HG03342 (cell line): ENCODE results near the gene TLR10.
"Not testable (repeated sequence)": the region's sequence is repeated elsewhere in the genome, so short reads cannot be mapped to it uniquely, and the experiment has no call there.

Experiments used
- ATAC-seq: cut with Tn5 transposase; IDR thresholded peaks from one replicate; pipeline ENCODE4 v1.9.1; 2021; ENCODE audit warnings: mild to moderate bottlenecking, moderate library complexity; ENCODE audit not compliant: unreplicated experiment

Gene TLR10

DNA sequence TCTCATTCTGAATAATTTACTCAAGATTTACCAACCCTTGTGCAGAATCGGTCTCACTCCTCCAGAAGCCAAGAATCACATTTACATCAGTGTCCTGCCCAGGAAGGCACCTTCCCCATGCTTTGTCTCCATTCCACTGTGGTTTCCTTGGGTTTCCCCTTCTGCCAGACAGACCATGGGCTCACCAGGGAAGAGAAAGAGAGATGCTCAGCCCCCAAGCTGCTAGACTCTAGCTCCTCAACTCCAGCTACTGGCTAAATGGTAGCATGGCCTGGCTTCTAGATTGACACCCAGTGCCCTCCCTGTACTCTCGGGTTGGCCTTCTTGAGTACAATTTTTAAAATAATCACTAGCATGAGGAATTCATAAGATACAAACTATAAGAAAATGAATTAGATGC lies 12.9 kb downstream of the TLR10 start:
- ATAC-seq = no peak

DNA sequence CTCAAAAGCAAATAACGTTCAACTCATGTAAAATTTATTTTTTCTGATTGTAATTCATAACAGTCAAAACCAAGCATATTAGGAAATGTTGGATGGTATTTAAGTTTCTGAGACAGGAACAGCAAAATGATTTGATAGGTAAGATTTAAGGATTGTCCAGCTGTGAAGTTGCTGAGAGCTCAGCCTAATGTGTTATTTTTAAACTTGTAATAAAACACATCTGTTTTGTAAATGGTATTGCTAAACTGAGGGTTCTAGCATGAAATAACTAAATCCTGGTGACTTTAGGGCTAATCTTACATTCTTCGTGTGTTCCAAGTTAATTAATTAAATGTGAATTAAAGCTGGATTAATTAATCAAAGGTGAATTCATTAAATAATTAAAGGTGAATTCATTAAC lies 13.3 kb downstream of the TLR10 start:
- no peak for ATAC-seq

DNA sequence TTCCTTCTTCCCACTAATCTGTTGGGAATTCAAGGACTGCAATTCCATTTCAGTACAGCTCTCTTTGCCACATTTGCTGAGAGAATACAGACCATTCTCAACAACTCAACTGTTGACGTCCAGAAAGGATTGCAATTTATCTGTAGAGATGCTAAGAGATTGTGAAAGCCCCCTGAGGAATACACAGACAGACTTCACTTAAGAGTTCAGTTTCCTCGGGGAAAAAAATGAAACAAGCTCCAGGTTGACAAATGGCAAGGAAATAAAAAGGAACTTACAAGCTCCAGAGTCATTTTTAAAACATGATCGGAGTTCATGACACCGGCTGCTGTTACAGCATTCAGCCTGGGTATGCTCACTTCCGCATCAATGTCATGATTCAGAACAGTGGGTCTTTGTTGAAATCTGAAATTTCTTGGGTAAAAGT lies 13.8 kb downstream of the TLR10 start:
- ATAC-seq = no peak

DNA sequence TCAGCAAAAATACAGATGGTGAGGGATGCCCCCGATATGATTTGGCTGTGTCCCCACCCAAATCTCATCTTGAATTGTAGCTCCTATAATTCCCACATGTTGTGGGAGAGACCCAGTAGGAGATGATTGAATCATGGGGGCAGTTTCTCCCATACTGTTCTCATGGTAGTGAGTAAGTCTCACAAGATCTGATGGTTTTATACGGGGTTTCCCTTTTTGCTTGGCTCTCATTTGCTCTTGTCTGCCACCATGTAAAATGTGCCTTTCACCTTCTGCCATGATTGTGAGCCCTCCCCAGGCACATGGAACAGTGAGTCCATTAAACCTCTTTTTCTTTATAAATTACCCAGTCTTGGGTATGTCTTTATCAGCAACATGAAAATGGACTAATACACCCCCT lies 15.8 kb downstream of the TLR10 start:
- ATAC-seq = not testable (repeated sequence)

DNA sequence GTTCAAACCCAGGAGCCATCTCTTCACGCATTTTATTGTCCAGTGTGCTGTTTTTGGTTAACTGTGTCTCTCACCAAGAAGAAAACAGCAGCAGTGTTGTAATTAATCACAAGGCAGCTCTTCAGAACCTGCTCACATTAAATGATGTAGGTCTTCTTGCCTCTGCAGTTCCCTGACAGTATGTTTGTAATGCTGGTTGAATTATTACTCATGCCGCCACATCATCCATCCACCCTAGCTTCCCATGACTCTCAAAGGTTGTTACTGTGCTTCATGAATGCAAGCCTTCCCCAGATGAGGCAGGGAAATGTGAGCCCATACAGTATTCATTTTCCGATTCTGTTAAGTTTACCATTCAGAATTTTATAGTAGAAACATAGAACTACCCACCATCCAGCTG lies 17.4 kb downstream of the TLR10 start:
- no peak for ATAC-seq

DNA sequence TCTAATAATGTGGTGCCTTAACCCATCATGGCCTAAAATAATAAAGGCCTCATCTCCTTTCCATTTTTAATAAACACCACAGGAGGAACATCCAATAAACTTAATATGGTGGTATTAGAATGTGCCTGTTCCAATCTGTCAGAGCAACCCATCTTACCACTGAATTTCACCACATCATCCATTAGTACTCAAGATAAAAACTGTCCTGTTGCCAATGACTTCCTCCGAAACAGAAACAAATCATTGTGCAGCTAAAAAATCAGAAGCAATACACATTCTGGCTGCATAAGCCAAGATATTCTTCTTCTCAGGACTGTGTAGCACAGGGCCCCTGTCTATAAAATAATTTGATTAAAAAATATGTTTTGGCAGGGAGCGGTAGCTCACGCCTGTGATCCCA lies 18.5 kb downstream of the TLR10 start:
- ATAC-seq = no peak

DNA sequence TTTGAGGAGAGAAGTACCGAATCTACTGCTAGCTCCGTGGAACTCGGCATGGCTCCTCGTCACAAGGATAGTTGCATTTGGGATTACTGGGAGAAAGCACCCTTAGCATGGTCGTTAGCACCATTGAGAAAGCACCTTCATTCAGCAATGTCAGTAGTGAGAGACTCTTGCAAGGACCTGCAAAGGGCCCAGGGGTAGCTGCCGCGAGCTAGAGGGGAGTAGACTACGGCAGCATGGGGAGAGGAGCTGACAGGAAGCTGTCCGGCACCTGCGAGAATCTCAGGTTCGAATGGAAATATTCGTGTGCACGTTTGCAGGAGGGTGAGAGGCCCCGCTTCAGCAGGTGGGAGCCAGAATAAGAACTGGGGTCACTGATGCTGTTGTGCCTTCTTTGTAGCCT lies 20.2 kb downstream of the TLR10 start:
- no peak for ATAC-seq

DNA sequence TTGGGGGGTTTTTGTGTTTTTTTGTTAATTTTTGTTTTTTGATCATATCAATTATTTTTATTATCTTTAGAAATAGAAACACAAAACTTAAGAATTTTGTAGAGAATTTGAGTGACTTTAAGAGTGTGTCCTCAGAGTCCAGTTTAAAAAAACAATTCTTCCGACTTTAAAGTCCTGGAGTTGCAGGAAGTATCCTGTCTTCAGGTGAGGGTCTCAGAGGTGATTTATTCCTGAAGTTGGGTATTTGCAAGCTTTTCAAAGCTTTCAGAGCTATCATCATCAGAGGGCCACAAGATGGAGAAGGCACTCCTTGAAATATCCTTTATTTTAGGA lies 23.0 kb downstream of the TLR10 start:
- no peak for ATAC-seq

DNA sequence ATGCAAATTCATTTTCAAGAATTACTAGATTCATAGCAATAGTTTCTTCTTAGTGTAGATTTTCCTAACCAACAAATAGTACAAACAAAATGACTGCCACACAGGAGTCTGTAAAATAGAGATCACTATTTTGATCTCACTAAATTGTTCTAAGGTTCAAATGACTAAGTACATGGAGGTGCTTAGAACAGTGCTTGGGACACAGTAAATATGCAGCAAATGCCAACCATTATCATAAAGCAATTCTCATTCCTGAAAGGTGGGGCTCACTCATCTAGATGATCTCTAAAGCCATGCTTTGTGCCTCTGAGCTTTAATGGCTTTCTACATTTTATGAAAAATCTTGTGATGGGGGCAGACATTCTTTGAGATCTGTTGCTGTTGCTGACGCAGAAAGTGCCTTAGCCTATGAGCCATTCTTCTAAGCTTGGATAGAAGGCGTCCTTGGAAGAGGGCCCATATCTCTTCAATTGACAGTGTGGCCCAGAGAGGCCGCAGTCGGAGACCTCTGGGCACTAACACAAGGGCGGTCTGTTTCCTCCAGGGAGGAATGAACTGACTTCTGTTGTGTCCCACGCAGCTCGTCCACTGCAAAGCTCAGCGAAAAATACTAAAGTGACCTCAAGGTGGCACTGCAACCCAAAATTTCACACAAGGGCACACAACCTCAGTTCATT lies 23.5 kb downstream of the TLR10 start:
- ATAC-seq = no peak

DNA sequence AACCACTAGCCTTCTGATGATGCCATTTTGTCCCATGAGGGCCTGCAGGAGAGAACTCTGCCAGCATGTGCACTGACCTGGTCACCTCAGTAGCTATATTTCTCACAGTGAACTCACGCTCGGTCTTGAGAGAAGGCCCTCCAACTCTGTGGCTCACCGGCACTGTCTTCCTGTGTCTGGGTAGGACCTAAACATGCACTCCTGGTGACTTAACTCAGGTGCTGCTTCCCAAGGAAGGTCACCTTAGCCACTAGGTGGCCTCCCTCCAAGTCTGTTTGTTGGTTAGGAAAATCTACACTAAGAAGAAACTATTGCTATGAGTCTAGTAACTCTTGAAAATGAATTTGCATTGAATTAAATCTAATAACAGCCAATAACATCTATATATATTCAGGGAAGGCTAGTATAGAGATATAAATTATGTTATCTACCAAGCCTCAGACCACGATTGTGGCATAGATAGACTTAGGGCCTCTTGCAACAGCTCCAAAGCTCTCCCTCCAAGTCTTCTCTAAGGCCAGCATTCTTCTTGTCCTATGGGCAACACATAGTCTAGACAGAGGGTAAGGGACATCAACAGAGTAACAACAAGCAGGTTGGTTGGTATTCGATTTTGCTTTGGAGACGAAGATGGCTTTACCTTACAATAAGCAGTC lies 24.7 kb downstream of the TLR10 start:
- ATAC-seq = no peak

DNA sequence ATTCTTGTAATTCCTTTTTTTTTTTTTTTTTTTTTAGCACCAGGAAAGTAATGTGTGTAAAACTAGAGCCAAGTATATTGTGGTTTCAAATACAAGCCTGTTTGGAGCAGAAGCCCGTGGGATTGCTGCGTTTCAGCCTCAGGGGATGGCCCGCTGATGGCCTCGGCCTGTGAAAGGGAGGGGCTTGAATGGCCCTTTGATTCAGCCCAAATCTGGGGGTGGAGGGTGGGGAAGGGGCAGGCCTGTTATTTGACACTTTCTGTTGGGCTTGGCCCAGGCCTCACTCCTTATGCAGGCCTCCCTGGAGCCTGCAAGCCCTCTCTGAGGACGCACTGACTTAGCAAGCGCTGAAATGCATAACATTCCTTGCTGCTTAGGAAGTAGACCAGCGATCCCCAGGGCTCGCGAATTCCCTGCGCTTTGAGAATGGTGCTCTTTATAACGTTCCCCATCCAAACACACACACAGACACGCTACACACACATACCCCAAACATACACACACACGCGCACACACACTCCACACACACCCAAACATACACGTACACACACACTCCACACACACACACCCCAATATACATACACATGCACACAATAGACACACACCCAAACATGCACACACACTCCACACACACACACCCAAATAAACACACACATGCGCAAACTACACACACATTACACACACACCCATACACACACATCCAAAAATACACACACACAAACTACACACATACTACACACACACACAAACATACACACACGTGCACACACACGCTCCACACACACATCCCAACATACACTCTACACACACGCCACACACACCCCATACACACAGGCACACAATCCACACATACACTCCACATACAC lies 29.6 kb downstream of the TLR10 start:
- no peak for ATAC-seq

DNA sequence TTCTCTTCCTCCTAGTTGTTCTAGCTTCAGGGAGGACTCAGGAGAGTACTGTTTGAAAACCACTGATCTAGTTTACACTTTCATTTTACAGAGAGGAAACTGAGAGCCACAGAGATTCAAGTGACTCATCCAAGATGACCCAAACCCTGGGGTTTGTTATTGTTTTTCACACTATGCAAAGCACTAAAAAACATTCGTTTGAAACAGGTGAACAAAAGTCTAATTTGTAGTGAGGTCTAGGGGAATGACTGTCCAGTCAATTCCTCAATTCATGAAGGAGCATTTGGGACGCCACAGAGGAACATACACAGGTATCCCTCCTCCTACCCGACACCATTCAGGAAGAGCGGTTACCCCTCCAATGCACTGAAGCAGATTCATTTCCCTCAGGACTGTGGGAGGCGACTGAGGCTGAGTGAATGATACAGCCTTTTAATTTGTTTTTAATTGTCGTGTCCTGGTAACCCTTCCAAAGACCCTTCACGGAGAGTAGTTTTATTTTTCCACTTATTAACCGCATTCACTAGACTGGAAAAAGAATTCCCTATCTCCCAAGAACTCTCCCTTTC lies 30.3 kb downstream of the TLR10 start:
- peak; percentile 98 for ATAC-seq

DNA sequence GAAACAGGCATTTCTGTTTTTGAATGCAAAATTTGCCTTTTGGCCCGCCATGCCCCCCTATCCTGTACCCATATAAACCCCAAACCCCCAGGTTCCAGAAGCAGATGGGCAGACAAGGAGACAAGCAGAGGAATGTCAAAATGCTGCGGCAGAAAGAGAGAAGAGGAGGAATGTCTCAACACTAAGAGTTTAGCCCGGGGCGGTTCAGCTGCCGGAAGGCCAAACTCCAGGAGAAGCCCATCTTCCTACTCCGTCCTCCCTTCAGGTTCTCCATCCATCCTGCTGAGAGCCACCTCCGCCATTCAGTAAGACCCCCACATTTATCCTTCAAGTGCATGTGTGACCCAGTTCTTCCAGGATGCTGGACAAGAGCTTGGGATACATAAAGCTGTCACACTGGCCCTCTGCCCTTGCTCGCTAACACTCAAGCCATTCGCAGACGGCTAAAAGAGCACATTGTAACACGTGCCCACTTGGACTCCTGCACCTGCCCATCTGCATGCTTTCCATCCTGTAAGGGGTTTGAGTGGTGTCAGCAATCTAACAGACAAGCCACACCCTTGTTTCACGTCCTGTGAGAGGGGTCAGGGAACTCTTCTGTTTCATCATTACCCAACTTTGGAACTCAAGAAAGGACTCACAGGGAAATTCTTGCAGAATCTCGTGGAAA lies 31.3 kb downstream of the TLR10 start:
- no peak for ATAC-seq

DNA sequence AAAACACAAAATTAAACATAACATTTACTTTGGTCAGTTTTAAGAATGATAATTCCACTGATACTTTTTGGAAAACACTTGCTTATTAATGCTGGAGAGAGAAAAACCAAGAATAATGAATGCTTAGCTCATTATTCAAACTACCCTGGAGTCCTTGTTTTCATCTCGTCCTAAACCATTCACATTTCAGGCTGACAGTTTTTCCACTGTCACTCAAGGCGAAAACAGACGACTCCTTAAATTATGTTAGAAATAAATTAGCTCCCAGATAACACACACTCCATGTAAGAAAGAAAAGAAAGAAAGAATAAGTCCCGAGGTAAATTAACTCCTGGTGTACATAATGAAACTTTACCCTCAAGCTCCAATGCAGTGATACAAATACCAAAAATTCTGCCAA lies 33.5 kb downstream of the TLR10 start:
- no peak for ATAC-seq

DNA sequence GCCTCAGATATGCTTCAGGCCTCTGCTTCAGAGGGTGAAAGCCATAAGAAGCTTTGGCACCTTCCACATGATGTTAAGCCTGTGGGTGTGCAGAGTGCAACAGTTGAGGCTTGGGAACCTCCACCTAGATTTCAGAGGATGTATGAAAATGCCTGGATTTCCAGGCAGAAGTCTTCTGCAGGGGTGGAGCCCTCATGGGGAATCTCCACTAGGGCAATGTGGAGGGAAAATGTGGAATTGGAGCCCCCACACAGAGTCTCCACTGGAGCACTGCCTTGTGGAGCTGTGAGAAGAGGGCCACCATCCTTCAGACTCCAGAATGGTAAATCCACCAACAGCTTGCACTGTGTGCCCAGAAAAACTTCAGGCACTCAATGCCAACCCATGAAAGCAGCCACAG lies 35.2 kb downstream of the TLR10 start:
- no peak for ATAC-seq

DNA sequence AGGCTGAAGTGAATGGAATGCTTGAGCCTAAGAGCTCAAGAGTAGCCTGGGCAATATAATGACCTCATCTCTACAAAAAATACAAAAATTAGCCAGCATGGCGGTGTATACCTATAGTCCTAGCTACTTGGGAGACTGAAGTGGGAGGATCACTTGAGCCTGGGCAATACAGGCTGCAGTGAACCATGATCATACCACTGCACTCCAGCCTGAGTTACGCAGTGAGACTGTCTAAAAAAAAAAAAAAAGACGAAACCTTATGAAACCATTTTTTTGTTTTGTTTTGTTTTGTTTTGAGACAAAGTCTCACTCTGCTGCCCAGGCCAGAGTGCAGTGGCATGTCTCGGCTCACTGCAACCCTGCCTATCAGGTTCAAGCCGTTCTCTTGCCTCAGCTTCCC lies 36.9 kb downstream of the TLR10 start:
- ATAC-seq = no peak

DNA sequence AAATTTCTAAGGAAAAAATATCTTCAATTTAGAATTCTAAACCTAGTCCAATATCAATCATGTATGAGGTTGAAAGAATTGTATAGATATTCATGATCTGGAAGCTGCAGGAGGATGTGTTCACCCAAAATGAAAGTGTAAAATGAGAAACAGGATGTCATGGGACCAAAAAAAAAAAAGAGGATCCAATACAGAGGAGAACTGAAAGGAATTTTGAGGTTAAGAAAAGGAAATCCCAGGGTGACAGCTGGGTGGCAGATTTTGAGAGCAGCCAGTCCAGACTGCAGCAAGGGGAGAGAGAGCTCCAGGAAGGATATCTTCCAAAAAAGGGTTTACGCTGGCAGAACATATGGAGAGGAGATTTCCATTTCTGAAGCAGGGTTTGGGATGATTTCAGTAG lies 38.9 kb downstream of the TLR10 start:
- ATAC-seq = no peak

DNA sequence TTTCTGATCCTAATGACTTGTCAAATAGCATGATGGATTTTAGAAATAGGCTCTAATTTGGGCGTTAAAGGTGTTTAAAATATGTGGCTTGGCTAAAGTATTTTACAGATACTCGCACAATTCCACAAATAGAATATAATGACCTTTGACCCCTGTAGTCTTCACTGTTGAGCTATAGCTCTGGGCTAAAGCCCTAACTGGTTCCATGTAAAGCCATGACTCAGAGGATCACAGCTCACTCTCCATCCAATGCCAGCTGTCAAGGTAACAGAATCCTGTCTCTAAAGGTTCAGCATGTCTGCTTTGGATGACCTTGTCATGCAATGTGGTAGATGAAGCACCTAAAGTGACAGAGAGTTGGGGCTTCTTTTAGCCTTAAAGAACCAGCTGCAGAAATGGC lies 42.5 kb downstream of the TLR10 start:
- no peak for ATAC-seq

DNA sequence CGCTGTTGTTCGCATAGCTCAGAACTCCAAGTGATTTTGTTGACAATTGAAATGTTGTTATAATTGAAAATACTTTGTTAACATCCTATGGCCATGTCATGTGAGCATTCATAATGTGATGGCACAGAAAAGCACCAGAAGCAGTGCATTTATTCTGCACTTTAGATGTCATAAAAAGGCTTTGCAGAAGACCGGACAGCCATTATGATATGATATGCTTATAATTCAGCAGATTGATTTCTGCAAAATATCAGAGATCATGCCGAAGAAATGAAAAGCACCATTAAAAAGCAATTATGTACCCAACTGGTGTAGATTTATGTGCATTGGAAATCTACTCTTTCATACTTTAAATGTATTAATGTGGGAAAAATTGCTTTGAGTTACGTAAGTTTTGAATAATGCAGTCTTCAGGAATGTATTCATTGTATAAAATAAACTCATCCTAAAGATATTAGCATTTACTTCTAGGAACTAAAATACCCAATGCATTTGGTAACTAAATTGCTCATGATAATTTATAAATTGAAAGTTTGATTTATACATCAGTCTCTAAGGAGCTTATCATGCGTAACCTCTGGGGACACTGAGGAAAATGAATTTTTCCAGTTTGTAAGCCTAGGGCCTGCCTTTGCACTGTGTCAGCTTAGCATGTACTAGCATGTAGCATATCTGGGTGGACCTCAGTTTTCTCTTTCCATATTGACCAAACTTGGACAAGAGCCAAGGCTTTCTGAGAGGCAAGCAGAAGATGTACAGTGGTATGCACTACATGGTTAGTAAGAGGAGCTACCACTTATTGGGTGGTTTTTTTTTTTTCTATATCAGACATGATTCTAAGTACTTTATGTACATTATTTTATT lies 43.6 kb downstream of the TLR10 start:
- no peak for ATAC-seq

DNA sequence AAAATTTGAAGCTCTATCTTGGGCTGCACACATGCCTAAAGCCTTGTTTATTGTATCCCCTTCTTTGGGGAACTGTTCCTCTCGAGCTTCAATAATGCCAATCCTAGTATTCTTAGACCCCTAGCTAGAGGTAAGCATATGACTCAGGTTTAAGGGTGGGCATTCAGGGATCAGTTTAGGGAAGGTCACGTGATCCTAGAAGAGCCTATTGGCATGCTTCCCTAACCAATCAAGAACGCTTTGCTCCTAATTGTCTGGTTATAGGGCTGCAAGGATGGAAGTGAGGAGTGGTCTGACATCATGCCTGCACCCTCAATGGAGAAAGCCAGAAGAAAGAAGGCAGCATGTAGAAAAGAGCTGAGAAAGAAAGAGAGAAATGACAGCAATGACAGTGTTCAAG lies 46.9 kb downstream of the TLR10 start:
- ATAC-seq = no peak
